H1 (cell line): ENCODE data around the gene PRR23E. TPM values are rescaled to one million over a fixed set of nuclear protein-coding genes. Genes with fewer than 3 reads are reported as not detected.

Experiments
- CBX8 ChIP-seq: fragments of 300-800, 300-1000 bp; sonication (generic); IDR thresholded peaks from 2 replicates; pipeline ENCODE4 v1.7.1; 2016; ENCODE audit warnings: low read depth, low read length, borderline replicate concordance
- CREB1 ChIP-seq: IDR thresholded peaks from 2 replicates; pipeline ENCODE4 v1.6.1; 2012; ENCODE audit warnings: inconsistent platforms
- NRF1 ChIP-seq: IDR thresholded peaks from 2 replicates; pipeline ENCODE4 v1.6.1; 2011; ENCODE audit warnings: mild to moderate bottlenecking, low read depth, low read length, improper control_type of control experiment
- PHF8 ChIP-seq: fragments of 200-600 bp; sonication (generic); conservative IDR thresholded peaks from 2 replicates; pipeline ENCODE4 v1.7.1; 2012; ENCODE audit warnings: low read depth, mild to moderate bottlenecking, inconsistent platforms, low read length, moderate library complexity
- RXRA ChIP-seq: IDR thresholded peaks from 2 replicates; pipeline ENCODE4 v1.6.1; 2011; ENCODE audit warnings: low read depth, mild to moderate bottlenecking, low read length, moderate library complexity; ENCODE audit not compliant: insufficient read depth
- SUZ12 ChIP-seq: fragments of 200-600 bp; sonication (generic); IDR thresholded peaks from 2 replicates; pipeline ENCODE4 v1.6.1; 2012; ENCODE audit warnings: mild to moderate bottlenecking, inconsistent platforms, low read length, moderate library complexity, mixed read lengths
- polyA plus RNA-seq, 7 experiments: library from polyadenylated mRNA; depleted of rRNA in 3 of 7; stranded (reverse) in 5 of 7; unstranded in 2 of 7; fragments of >200 nt in 5 of 7; fragments of 200-250 nt in 2 of 7; gene quantifications; 1 replicate in 5 of 7; 2 replicates in 1 of 7; 4 replicates in 1 of 7; pipeline versions ENCODE4 v1.2.1 to v1.2.3, GENCODE V29; 2011 to 2013; ENCODE audit warnings: missing spikeins in 2 of 7, mixed read lengths in 2 of 7
- total RNA-seq: library from RNA; stranded (reverse); fragmentation: NEBNext Ultra II Directional; extraction: Animal tissue kit (Norgen Biotek cat#: 25700); gene quantifications from 2 replicates; pipeline ENCODE4 v1.2.1, GENCODE V29; 2021

PRR23E gene
- total and polyA plus RNA-seq, 2 of the 8 experiments (the other 6 are each of a cell fraction or from before 2014, with no cell fraction given) = not detected

- TF ChIP-seq PHF8 = no peak
- no peak for TF ChIP-seq RXRA
- no peak for TF ChIP-seq CBX8
- no peak for TF ChIP-seq SUZ12
- TF ChIP-seq CREB1 = no peak
- no peak for TF ChIP-seq NRF1
- TF ChIP-seq, all 59 proteins: peak for 0
Measured at GRCh38 chr3:127200086-127200691, 7.3 kb downstream of the PRR23E start (continued).
